WERI-Rb-1 (cell line): ENCODE data around the gene ADAMTSL2.

Experiments
- DNase-seq: peaks from one replicate; pipeline ENCODE4 v3.0.0-alpha.2; 2020
- H3K27ac ChIP-seq: fragments of 250-450 bp; sonication (Bioruptor Pico); 2 replicates; pipeline ENCODE4 v1.5.1; 2020; ENCODE audit warnings: mild to moderate bottlenecking, moderate library complexity
- H3K27me3 ChIP-seq: fragments of 250-450 bp; sonication (Bioruptor Pico); 2 replicates; pipeline ENCODE4 v1.5.1; 2021; ENCODE audit warnings: mild to moderate bottlenecking, low read depth, moderate library complexity; ENCODE audit not compliant: insufficient read depth, severe bottlenecking
- H3K36me3 ChIP-seq: fragments of 250-450 bp; sonication (Bioruptor Pico); 2 replicates; pipeline ENCODE4 v1.5.1; 2020; ENCODE audit warnings: mild to moderate bottlenecking, moderate library complexity
- H3K4me3 ChIP-seq: 2 replicates; pipeline ENCODE4 v1.5.1; 2011; ENCODE audit warnings: low read depth, mild to moderate bottlenecking, control low read depth, low read length
- H3K9me3 ChIP-seq: fragments of 250-450 bp; sonication (Bioruptor Pico); 2 replicates; pipeline ENCODE4 v1.5.1; 2021; ENCODE audit warnings: mild to moderate bottlenecking, moderate library complexity; ENCODE audit not compliant: severe bottlenecking
- CTCF ChIP-seq: IDR thresholded peaks from 2 replicates; pipeline ENCODE4 v1.5.1; 2011; ENCODE audit warnings: low read depth, mild to moderate bottlenecking, control low read depth, inconsistent platforms, low read length

ADAMTSL2 gene

GRCh38 chr9:133557581-133557980, 23.1 kb downstream of the ADAMTSL2 start:
- Histone ChIP-seq H3K27ac (no peak overlapping the region), H3K9me3 (no peaks in the 10 kb centered on the region), H3K27me3 (no peaks in the 10 kb centered on the region), H3K4me3 (no peak overlapping the region), H3K36me3 (no peaks in the 10 kb centered on the region)
- no peak for TF ChIP-seq CTCF
- DNase-seq, result no peak

DNA sequence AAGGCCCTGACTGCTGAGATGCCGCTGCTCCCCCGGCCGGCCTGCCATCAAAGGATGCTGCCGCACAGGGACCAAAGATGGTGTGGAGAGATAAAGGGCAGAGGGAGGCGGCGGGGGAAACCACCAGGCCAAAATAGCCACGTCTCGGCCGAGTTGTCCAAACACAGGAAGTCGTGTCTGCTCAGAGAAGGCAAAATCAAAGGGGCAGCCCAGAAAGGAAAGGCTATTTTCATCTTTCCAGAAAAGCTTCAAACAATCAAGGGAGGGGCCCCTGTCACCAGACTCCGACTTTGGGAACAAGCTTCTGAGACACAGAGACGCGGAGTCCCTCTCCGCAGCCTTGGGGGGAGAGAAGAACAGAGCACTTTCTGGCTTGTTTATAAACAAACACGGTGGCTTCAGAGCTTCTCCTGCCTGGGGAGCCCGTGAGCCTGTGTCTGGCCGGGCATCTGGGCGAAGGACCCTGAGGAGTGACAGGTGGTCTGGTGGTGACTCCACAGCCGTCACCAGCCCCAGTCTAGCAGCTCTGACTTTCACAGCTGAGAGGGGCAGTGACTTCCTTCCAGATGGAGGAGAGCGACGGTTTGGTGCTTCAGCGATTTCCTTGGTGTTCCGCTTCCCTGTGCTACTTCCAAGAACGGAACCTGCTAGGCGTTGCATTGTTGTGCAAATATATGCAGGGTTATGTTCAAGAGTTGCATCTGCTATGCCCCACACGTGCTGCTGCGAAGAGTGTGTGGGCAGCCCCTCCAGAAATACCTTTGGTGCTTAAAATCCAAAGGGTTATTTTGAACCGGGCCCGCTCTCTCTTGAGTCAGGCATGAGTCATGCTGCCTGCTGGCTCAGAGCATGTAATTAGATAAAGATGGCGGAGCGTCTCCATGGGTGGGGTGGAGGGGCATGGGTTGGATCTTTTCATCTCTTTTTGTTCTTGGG, 24.0 kb downstream of the ADAMTSL2 start:
- no peak for DNase-seq
- no peak overlapping the region for H3K27ac ChIP-seq

DNA sequence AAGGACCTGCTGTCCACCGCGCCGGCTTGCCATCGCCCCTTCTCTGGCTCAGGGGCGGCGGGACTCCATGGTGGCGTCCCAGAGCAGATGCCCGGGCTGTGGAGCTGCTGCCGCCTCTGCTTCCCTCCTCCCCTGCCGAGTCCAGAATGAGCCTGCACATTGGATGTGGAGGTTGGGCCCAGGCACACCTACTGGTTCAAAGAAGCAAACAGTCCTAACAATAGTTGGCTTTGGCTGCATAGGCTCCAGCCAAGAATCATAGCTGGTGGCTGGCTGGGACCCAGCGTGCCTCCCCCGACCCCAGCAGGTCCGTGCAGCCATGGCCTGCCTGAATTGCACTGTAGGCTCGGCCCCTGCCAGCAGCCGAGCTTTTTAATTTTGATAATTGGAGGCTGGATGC, 25.8 kb downstream of the ADAMTSL2 start:
- H3K27me3 ChIP-seq, result no peaks in the 10 kb centered on the region
- H3K36me3 ChIP-seq, result no peaks in the 10 kb centered on the region
- no peak overlapping the region for H3K27ac ChIP-seq
- TF ChIP-seq CTCF, result no peak
- no peak for DNase-seq
- no peak overlapping the region for H3K4me3 ChIP-seq
- H3K9me3 ChIP-seq, result no peaks in the 10 kb centered on the region

More for the DNA sequence above, 24.0 kb downstream of the ADAMTSL2 start:
- Histone ChIP-seq H3K27me3 (no peaks in the 10 kb centered on the region), H3K4me3 (no peak overlapping the region), H3K36me3 (no peaks in the 10 kb centered on the region), H3K9me3 (no peaks in the 10 kb centered on the region)
- no peak for TF ChIP-seq CTCF

DNA sequence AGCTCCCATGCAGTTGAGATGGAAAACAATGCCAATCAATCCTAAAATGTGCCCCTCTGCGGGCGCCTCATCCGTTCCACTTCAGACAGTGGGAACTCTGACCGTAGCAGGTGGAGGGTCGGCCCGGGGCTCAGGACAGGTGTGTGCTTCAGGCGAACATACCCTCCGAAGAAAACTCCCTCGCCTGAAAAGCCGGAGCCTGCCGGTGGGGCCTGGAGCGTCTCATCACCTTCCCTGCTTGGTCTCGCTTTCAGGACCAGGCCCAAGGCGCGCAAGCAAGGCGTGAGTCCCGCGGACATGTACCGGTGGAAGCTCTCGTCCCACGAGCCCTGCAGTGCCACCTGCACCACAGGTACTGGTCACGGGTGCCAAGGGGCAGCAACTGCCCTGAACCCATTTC, 26.4 kb downstream of the ADAMTSL2 start:
- Histone ChIP-seq H3K27me3 (no peaks in the 10 kb centered on the region), H3K36me3 (no peaks in the 10 kb centered on the region), H3K9me3 (no peaks in the 10 kb centered on the region), H3K4me3 (no peak overlapping the region), H3K27ac (no peak overlapping the region)
- no peak for DNase-seq
- TF ChIP-seq CTCF, result no peak

- H3K27me3 ChIP-seq, result no peaks in the 10 kb centered on the region
- H3K36me3 ChIP-seq, result no peaks in the 10 kb centered on the region
- no peaks in the 10 kb centered on the region for H3K9me3 ChIP-seq
- no peak for TF ChIP-seq CTCF
- no peak for DNase-seq
- H3K4me3 ChIP-seq, result no peak overlapping the region
- no peak overlapping the region for H3K27ac ChIP-seq
Observed at GRCh38 chr9:133561976-133562554, 27.6 kb downstream of the ADAMTSL2 start.
